ENCODE measurements around the gene ASTN2.

DNA sequence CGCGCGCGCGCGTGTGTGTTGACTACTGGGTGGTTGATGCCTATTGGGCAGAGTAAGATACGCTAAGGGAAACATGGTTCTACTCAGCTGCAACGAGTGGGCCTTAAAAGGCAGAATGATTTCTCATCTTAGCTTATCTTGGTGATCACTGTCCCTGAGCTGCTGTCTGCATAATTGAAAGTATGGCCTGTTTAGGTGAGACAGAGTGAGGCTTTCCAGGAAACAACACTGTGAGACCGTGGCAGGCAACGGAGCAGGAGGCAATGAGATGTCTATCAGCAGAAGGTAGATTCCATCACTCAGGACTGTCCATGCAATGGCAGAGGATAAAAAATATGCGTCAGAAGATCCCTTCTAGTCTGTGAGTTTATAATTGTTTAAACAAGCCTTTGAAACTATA is 450.6 kb downstream of the ASTN2 start:
- TF ChIP-seq, protein P1, sequence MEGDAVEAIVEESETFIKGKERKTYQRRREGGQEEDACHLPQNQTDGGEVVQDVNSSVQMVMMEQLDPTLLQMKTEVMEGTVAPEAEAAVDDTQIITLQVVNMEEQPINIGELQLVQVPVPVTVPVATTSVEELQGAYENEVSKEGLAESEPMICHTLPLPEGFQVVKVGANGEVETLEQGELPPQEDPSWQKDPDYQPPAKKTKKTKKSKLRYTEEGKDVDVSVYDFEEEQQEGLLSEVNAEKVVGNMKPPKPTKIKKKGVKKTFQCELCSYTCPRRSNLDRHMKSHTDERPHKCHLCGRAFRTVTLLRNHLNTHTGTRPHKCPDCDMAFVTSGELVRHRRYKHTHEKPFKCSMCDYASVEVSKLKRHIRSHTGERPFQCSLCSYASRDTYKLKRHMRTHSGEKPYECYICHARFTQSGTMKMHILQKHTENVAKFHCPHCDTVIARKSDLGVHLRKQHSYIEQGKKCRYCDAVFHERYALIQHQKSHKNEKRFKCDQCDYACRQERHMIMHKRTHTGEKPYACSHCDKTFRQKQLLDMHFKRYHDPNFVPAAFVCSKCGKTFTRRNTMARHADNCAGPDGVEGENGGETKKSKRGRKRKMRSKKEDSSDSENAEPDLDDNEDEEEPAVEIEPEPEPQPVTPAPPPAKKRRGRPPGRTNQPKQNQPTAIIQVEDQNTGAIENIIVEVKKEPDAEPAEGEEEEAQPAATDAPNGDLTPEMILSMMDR (IDR thresholded peaks at IDR 0.05; ENCODE audit: low read depth, low read length, poor library complexity, severe bottlenecking), result no peak
- TF ChIP-seq EZH2phosphoT487 (IDR thresholded peaks at IDR 0.05; ENCODE audit: borderline replicate concordance, low read length), result no peak

Measured in DOHH2 (cell line).